ENCODE results near the gene ANTXR1. TPM values are rescaled to one million over a fixed set of nuclear protein-coding genes. Genes with fewer than 3 reads are reported as not detected.

The ANTXR1 gene
- total and polyA plus RNA-seq, 9 of the 15 experiments (the other 6 are each of a cell fraction or from before 2014, with no cell fraction given) = 0.07 to 1.00 (median 0.54) TPM

- H2AFZ ChIP-seq (ENCODE audit: low read depth, low read length) = no peak overlapping the region
- H3K9ac ChIP-seq (ENCODE audit: insufficient read depth in 1 of 2, low read depth in 2 of 2, low read length in 2 of 2) = no peak overlapping the region
- no peak overlapping the region for H3K4me3 ChIP-seq
- in situ Hi-C loops (cut with MboI) = no loop called here
- ChIA-PET POLR2A (no interaction called here), CTCF (ENCODE audit: low intra/inter-chr PET ratio) (no interaction called here)
- WGBS (ENCODE audit: insufficient coverage, low coverage, missing lambda C conversion rate) = 0% methylated on average over 3 of the region's 3 CpGs
- H3K36me3 ChIP-seq (ENCODE audit: control insufficient read depth, insufficient read depth, low read length) = no peaks in the 10 kb centered on the region
- no peaks in the 10 kb centered on the region for H3K9me3 ChIP-seq (replicated peaks; ENCODE audit: control insufficient read depth, insufficient read depth, low read depth, low read length)
- intact Hi-C loops (cut with micrococcal nuclease) = loop anchor here (10.0 kb wide), 1 partner anchor 178 kb away; no protein-coding TSS in a partner anchor
- H3K27me3 ChIP-seq (ENCODE audit: control insufficient read depth in 2 of 2, insufficient read depth in 2 of 2, low read length in 2 of 2) = peaks cover 4 to 23% of the 10 kb centered on the region in 2 experiments; a peak in 3 of 5 replicates
- FAIRE-seq (no peak), DNase-seq (ENCODE audit: extremely low read depth in 1 of 4, low spot score in 3 of 4) (no peak), ATAC-seq (no peak)
- H4K20me1 ChIP-seq (replicated peaks; ENCODE audit: control insufficient read depth, insufficient read depth, low read length) = no peaks in the 10 kb centered on the region; the same call in 1 of the 2 replicates
- no peak overlapping the region for H3K4me2 ChIP-seq (ENCODE audit: insufficient read depth, low read length)
- H3K79me2 ChIP-seq (ENCODE audit: control insufficient read depth, insufficient read depth, low read length) = no peaks in the 10 kb centered on the region
- no peaks in the 10 kb centered on the region for H3K4me1 ChIP-seq (replicated peaks in 1 of 2; ENCODE audit: control insufficient read depth in 2 of 2, insufficient read depth in 2 of 2, low read length in 2 of 2)
- no peak overlapping the region for H3K27ac ChIP-seq (ENCODE audit: extremely low read depth, low read depth, low read length)
- no TSS peak for BruUV-seq (replicated peaks)
- H3K9me1 ChIP-seq (ENCODE audit: control insufficient read depth, insufficient read depth, low read length) = no peaks in the 10 kb centered on the region
- TF ChIP-seq HSF4 (CRISPR knock-in tag; IDR thresholded peaks at IDR 0.05; ENCODE audit: borderline replicate concordance) (no peak), ZNF695 (CRISPR knock-in tag; IDR thresholded peaks at IDR 0.05) (no peak), PCBP1 (IDR thresholded peaks at IDR 0.05; ENCODE audit: low read depth, low read length, poor library complexity, severe bottlenecking) (no peak), CEBPG (CRISPR knock-in tag; IDR thresholded peaks at IDR 0.05) (no peak), CEBPG (tag; conservative IDR thresholded peaks at IDR 0.05 in 1 of 2, IDR thresholded peaks at IDR 0.05 in 1 of 2) (no peak), NCOR1 (IDR thresholded peaks at IDR 0.05) (no peak), MCM3 (IDR thresholded peaks at IDR 0.05) (no peak), SAFB2 (IDR thresholded peaks at IDR 0.05; ENCODE audit: borderline replicate concordance, low read depth, low read length, severe bottlenecking) (no peak), PHF21A (IDR thresholded peaks at IDR 0.05; ENCODE audit: borderline replicate concordance, low read depth) (no peak), FUS (optimal IDR thresholded peaks at IDR 0.05; ENCODE audit: low read depth, low read length) (no peak), UBTF (IDR thresholded peaks at IDR 0.05; ENCODE audit: borderline replicate concordance in 1 of 2, low read depth in 2 of 2, low read length in 2 of 2) (no peak), TAF9B (IDR thresholded peaks at IDR 0.05; ENCODE audit: partially characterized antibody) (no peak), KHSRP (IDR thresholded peaks at IDR 0.05) (no peak), POLR3A (IDR thresholded peaks at IDR 0.05; ENCODE audit: borderline replicate concordance, extremely low read depth, insufficient read depth, insufficient read length) (no peak), ETV5 (CRISPR knock-in tag; IDR thresholded peaks at IDR 0.05; ENCODE audit: low read depth) (no peak)
- TF ChIP-seq, protein P1, sequence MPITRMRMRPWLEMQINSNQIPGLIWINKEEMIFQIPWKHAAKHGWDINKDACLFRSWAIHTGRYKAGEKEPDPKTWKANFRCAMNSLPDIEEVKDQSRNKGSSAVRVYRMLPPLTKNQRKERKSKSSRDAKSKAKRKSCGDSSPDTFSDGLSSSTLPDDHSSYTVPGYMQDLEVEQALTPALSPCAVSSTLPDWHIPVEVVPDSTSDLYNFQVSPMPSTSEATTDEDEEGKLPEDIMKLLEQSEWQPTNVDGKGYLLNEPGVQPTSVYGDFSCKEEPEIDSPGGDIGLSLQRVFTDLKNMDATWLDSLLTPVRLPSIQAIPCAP (CRISPR knock-in tag; IDR thresholded peaks at IDR 0.05; ENCODE audit: borderline replicate concordance) = no peak
- TF ChIP-seq, protein P2, sequence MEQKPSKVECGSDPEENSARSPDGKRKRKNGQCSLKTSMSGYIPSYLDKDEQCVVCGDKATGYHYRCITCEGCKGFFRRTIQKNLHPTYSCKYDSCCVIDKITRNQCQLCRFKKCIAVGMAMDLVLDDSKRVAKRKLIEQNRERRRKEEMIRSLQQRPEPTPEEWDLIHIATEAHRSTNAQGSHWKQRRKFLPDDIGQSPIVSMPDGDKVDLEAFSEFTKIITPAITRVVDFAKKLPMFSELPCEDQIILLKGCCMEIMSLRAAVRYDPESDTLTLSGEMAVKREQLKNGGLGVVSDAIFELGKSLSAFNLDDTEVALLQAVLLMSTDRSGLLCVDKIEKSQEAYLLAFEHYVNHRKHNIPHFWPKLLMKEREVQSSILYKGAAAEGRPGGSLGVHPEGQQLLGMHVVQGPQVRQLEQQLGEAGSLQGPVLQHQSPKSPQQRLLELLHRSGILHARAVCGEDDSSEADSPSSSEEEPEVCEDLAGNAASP (IDR thresholded peaks at IDR 0.05) = no peak
- TF ChIP-seq, protein P3, sequence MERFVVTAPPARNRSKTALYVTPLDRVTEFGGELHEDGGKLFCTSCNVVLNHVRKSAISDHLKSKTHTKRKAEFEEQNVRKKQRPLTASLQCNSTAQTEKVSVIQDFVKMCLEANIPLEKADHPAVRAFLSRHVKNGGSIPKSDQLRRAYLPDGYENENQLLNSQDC (CRISPR knock-in tag; IDR thresholded peaks at IDR 0.05) = no peak
These were observed 189.3 kb downstream of the ANTXR1 start for GRCh38 chr2:69202327-69202726.
